GM19193 (cell line): ENCODE data around the gene RBCK1.

Experiments
- POLR2A ChIP-seq: IDR thresholded peaks from 4 replicates; pipeline ENCODE4 v1.6.1; 2011; ENCODE audit not compliant: insufficient read depth, insufficient read length; ENCODE audit errors: extremely low read depth

RBCK1 gene

DNA sequence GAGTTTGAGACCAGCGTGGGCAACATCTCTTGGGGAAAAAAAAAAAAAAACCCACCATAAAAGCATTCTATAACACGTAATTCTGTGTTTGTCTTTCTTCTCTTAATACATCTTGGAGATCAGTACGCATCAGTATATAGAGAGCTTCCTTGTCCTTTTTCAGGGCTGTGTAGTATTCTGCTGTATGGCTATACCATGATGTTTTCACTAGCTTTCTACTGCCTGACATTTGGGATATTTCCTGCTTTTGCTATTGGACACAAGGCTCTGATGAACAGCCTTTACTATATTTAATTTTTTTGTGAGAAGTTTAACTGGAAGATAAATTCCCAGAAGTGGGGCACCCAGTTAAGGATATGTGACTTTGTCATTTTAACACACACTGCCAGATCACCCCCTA lies 20.6 kb upstream of the RBCK1 start:
- no peak for TF ChIP-seq POLR2A

DNA sequence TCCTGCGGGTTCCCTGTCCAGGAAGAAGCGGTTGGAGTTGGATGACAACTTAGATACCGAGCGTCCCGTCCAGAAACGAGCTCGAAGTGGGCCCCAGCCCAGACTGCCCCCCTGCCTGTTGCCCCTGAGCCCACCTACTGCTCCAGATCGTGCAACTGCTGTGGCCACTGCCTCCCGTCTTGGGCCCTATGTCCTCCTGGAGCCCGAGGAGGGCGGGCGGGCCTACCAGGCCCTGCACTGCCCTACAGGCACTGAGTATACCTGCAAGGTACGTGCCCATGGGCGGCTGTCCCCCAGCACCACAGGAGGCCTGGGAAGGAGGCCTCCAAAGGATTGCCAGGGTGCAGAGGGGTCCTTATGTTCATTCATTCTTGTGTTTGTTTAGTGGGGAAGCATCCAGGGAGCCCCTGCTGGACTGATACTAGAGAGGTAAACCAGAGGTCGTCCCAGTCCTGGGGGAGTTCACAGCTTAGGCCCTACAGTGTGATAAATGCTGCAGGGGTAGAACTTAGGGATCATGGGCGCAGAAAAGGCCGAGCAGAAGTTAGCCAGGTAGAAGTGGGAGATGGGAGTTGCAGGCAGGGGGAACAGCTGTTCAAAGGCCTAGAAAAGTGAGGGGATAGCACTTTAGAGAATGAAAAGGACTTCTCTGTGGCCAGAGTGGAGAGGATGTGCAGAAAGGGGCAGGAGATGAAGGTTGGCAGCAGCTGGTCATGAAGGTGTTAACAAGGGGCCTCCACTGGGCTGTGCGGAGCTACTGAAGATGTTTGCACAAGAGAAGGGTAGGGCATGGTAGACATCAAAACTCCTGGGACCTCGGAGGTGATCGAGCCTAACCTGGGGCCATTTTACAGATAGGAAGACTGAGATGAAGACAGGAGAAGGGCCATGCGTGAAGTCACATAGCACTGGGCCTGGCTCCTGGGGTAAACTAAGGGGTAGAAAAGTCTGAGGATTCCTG lies 19.8 kb upstream of the RBCK1 start:
- TF ChIP-seq POLR2A: no peak

DNA sequence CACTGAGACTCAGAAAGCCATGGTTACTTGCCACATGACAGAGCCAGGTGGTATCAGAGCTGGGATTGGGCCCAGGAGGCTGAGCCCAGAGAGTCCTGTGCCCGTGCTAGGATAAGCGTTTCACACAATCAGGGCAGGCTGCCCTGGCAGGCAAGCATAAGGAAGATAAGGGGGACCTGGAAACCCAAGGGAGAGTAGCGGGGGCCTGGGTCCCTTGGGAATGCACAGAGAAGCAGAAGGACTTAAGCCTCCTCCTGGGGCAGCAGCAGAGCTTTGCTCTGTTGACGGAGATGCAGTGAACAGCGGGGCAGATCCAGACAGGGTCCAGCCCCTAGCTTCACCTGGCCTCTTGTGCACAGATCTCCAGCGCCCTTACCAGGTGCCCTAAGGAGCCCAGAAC lies 18.9 kb upstream of the RBCK1 start:
- TF ChIP-seq POLR2A: no peak

DNA sequence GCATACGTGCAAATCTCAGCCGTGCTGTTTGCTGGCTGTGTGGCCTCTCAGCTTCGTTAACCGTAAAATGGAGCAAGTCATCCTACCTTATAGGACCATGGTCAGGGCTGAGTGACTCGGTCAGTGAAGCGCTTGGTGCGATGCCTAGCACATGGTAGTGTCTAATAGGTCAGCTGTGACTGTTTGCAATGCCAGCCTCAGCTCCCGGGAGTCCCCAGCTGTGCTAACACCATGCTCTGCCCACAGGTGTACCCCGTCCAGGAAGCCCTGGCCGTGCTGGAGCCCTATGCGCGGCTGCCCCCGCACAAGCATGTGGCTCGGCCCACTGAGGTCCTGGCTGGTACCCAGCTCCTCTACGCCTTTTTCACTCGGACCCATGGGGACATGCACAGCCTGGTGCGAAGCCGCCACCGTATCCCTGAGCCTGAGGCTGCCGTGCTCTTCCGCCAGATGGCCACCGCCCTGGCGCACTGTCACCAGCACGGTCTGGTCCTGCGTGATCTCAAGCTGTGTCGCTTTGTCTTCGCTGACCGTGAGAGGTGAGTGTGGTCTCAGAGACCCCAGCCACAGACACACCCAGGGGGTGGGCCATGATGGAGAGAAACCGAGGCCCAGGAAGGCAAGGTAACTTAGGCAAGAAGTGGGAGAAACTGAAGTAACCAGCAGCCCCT lies 16.9 kb upstream of the RBCK1 start:
- TF ChIP-seq POLR2A: no peak

DNA sequence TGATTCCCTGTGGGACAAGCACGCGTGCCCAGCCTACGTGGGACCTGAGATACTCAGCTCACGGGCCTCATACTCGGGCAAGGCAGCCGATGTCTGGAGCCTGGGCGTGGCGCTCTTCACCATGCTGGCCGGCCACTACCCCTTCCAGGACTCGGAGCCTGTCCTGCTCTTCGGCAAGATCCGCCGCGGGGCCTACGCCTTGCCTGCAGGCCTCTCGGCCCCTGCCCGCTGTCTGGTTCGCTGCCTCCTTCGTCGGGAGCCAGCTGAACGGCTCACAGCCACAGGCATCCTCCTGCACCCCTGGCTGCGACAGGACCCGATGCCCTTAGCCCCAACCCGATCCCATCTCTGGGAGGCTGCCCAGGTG lies 11.9 kb upstream of the RBCK1 start:
- TF ChIP-seq POLR2A: no peak

DNA sequence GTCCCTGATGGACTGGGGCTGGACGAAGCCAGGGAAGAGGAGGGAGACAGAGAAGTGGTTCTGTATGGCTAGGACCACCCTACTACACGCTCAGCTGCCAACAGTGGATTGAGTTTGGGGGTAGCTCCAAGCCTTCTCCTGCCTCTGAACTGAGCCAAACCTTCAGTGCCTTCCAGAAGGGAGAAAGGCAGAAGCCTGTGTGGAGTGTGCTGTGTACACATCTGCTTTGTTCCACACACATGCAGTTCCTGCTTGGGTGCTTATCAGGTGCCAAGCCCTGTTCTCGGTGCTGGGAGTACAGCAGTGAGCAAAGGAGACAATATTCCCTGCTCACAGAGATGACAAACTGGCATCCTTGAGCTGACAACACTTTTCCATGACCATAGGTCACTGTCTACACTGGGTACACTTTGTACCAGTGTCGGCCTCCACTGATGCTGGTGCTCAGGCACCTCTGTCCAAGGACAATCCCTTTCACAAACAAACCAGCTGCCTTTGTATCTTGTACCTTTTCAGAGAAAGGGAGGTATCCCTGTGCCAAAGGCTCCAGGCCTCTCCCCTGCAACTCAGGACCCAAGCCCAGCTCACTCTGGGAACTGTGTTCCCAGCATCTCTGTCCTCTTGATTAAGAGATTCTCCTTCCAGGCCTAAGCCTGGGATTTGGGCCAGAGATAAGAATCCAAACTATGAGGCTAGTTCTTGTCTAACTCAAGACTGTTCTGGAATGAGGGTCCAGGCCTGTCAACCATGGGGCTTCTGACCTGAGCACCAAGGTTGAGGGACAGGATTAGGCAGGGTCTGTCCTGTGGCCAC lies 11.3 kb upstream of the RBCK1 start:
- no peak for TF ChIP-seq POLR2A

DNA sequence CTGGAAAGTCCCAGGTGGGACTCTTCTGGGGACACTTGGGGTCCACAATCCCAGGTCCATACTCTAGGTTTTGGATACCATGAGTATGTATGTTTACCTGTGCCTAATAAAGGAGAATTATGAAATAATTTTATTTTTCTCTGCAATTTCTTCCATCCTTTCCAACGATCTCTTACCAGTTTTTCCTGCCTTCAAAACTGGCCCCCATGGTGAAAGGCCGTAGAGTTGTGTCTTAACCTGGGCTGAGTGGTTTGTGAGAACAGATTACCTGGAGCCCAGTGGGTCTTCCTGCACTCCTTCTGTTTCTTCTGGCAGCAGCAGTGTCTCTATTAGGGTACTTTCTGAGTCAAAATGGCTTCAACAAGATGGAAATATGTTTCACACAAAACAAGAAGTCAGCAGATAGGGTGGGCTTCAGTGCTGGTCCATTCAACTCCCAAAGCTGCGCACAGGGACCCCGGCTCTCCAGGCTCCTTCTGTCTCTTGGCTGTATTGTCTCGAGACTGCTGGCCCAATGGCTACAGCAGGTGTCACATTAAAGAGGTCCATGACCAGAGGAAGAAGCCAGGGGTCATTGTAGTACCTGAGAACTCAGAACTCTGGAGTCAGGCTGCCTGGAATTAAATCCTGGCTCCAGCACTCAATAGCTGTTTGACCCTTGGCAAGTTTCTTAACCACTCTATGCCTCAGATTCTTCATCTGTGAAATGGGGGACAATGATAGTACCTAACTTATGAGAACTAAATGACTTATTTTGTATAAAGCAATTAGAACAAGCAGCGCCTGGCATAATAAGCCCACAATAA lies 10.5 kb upstream of the RBCK1 start:
- TF ChIP-seq POLR2A: no peak

DNA sequence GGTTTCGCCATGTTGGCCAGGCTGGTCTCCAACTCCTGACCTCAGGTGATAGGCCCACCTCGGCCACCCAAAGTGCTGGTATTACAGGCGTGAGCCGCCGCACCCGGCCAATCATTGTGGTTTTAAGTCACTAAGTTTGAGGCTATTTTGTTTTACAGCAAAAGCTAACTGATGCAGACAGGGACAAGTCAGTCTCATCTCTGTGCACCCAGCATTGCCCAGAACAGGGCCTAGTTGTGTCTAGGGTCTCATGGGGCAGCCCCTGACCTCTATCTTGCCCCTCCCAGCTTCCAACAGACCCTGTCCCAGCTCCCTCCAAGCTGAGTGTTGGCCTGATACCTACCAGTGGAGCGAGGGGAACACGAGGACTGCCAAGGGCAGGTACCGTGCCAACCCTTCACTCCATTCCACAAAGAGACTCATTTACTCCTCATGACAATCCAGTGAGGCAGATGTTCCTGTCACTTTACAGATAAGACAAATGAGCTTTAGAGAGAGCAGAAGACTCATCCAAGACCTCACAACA lies 8.9 kb upstream of the RBCK1 start:
- no peak for TF ChIP-seq POLR2A

DNA sequence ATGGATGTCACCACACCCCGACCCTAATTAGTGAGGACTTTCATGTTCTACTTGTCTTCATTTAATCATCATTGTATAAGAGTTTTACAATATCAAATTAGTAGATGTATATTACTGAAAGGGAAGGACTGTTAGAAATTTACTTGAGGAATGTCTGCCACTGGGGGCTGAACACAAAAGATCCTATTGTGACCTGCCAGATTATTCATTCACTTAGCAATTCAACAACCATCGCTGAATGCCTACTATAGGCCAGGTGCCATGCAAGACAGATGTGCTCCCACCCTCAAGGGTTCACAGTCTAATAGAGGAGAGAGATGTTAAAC lies 8.0 kb upstream of the RBCK1 start:
- no peak for TF ChIP-seq POLR2A

DNA sequence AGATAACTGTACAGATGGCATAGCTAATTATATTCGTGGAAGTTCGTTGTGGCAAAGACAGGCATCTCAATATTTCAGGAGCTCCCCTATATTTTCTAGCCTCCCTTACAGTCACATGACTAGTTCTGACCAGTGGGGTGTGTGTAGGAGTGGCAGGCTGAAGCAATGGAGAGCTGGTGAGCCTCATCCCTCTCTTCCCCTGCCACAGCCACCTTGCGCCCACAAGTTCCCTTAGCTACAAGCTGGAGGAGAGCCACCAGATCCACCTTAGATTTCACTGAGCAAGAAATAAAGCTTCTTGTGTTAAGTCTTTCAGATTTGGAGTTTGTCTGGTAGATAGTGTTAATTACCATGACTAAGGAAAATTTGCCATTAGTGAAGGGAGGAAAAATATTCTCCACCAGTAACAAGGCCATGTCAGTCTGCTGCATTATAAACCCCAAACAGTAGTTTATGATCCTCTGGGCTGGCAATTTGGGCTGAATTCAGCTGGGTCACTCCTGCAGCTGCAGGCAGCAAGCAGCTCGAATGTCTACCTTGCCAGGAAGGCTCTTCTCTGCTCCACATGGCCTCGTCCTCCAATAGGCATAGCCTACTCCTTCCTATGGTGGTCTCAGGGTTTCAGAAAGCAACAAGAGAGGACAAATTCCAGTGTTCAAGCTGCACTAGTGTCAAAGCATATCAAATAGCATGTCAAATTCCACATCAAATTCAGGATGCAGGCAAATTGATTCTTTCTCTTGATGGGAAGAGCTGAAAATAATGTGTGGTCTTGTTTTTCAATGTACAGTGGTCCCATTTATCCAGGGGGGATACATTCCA lies 7.4 kb upstream of the RBCK1 start:
- TF ChIP-seq POLR2A: no peak

DNA sequence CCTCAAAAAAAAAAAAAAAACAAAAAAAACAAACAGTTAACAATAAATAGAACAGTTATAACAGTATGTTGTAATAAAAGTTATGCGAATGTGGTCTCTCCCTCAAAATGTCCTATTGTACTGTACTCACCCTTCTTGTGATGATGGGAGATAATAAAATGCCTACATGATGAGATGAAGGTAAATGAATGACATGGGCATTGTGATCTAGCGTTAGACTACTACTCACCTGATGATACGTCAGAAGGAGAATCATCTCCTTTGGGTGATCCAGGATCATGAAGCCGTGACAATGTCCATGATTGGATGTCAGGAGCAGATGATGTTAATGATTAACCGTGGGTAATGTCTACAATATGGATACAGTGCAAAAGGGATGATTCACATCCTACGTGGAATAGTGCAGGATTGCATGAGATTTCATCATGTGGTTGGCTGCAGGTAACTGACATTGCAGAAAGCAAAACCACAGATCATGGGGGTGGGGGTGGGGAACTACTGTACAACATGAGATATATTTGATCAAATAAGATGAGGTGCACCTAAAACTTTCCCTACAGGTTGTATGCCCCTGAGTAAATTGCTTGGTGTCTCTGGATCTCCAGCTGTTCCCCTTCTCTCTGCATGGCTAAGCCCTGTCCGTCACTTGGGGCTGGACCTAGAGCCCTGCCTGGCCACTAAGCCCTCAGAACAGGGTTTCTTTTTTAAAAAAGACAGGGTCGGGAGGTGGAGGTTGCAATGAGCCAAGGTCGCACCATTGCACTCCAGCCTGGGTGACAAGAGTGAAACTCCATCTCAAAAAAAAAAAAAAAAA lies 6.2 kb upstream of the RBCK1 start:
- TF ChIP-seq POLR2A: no peak

DNA sequence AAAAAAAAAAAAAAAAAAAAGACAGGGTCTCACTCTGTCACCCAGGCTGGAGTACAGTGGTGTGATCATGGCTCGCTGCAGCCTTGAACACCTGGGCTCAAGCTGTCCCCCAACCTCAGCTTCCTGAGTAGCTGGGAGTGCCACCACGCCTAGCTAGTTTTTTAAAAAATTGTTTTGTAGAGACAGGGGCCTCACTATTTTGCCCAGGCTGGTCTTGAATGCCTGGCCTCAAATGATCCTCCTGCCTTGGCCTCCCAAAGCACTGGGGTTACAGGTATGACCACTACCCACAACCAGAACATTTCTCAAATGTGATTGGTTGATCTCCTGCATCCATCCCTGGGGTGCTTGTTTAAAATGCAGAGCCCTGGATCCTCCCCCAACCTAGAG lies 5.6 kb upstream of the RBCK1 start:
- TF ChIP-seq POLR2A: no peak
